SU-DHL-6 (cell line): ENCODE results near the gene PTCD1.
"Not testable (repeated sequence)": the region's sequence is repeated elsewhere in the genome, so short reads cannot be mapped to it uniquely, and the experiment has no call there.

Experiments
- CTCF ChIP-seq: fragments of 200-600 bp; sonication (generic); IDR thresholded peaks from one replicate; pipeline ENCODE4 v1.5.1; 2017; ENCODE audit warnings: antibody characterized with exemption, mild to moderate bottlenecking, low read length, moderate library complexity; ENCODE audit not compliant: insufficient read depth, poor library complexity, severe bottlenecking
- EZH2phosphoT487 ChIP-seq: fragments of 200-600 bp; sonication (generic), shearing (Covaris generic); conservative IDR thresholded peaks from 2 replicates; pipeline ENCODE4 v1.6.1; 2018; ENCODE audit warnings: mild to moderate bottlenecking, antibody characterized with exemption, low read length, moderate library complexity, mixed read lengths

DNA sequence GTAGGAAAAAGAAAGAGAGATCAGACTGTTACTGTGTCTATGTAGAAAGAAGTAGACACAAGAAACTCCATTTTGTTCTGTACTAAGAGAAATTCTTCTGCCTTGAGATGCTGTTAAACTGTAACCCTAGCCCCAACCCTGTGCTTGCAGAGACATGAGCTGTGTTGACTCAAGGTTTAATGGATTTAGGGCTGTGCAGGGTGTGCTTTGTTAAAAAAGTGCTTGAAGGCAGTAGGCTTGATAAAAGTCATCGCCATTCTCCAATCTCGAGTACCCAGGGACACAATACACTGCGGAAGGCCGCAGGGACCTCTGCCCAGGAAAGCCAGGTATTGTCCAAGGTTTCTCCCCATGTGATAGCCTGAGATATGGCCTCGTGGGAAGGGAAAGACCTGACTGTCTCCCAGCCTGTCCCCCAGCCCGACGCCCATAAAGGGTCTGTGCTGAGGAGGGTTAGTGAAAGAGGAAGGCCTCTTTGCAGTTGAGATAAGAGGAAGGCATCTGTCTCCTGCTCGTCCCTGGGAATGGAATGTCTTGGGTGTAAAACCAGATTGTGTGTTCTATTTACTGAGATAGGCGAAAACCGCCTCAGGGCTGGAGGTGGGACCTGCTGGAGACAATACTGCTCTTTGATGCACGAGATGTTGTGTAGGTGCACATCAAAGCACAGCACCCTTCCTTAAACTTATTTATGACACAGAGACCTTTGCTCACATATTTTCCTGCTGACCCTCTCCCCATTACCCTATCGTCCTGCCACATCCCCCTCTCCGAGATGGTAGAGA, 6.7 kb downstream of the PTCD1 start:
- not testable (repeated sequence) for TF ChIP-seq CTCF, EZH2phosphoT487
